GM18909 (cell line): ENCODE results near the gene KLHL30.

Experiments used
- ATAC-seq: cut with Tn5 transposase; IDR thresholded peaks from one replicate; pipeline ENCODE4 v1.9.1; 2021; ENCODE audit warnings: mild to moderate bottlenecking; ENCODE audit not compliant: unreplicated experiment, poor library complexity

KLHL30 gene

GRCh38 chr2:238138331-238139195, at the start of gene KLHL30:
KLHL30 (plus strand) TSS chr2:238138668; CDS start chr2:238140755, 2,087 bp downstream.
- ATAC-seq, result no peak

- no peak for ATAC-seq
Measured at GRCh38 chr2:238090887-238091286, 47.6 kb upstream of the KLHL30 start.

- no peak for ATAC-seq
Measured at GRCh38 chr2:238091436-238092060, 46.9 kb upstream of the KLHL30 start.

GRCh38 chr2:238092486-238093035, 45.9 kb upstream of the KLHL30 start:
- no peak for ATAC-seq

GRCh38 chr2:238093181-238094140, 45.0 kb upstream of the KLHL30 start:
- no peak for ATAC-seq

- no peak for ATAC-seq
Measured at GRCh38 chr2:238094438-238095022, 43.9 kb upstream of the KLHL30 start.

- no peak for ATAC-seq
Measured at GRCh38 chr2:238095143-238095542, 43.3 kb upstream of the KLHL30 start.

GRCh38 chr2:238096311-238097011, 42.0 kb upstream of the KLHL30 start:
- no peak for ATAC-seq

GRCh38 chr2:238097201-238097987, 41.1 kb upstream of the KLHL30 start:
- ATAC-seq, result no peak

- no peak for ATAC-seq
Measured at GRCh38 chr2:238097988-238098871, 40.2 kb upstream of the KLHL30 start.

GRCh38 chr2:238098901-238099713, 39.4 kb upstream of the KLHL30 start:
- no peak for ATAC-seq

GRCh38 chr2:238099714-238100048, 38.8 kb upstream of the KLHL30 start:
- ATAC-seq, result no peak

GRCh38 chr2:238100049-238100820, 38.2 kb upstream of the KLHL30 start, which contains the start of gene ESPNL:
ESPNL (plus strand) TSS chr2:238100340; CDS start chr2:238100420, 80 bp downstream.
- ATAC-seq, result no peak

GRCh38 chr2:238100821-238101771, 37.4 kb upstream of the KLHL30 start:
- no peak for ATAC-seq
